IPS-15b (cell line): ENCODE measurements around the gene RAB37.

ENCODE experiments used
- H3K27me3 ChIP-seq: one replicate; pipeline ENCODE4 v1.6.1; 2013; ENCODE audit warnings: low read length; ENCODE audit not compliant: control insufficient read depth, insufficient read depth
- H3K36me3 ChIP-seq: one replicate; pipeline ENCODE4 v1.6.1; 2013; ENCODE audit warnings: low read length; ENCODE audit not compliant: control insufficient read depth, insufficient read depth
- H3K4me1 ChIP-seq: one replicate; pipeline ENCODE4 v1.6.1; 2013; ENCODE audit warnings: mild to moderate bottlenecking, low read length; ENCODE audit not compliant: control insufficient read depth, insufficient read depth
- H3K4me3 ChIP-seq: one replicate; pipeline ENCODE4 v1.5.1; 2013; ENCODE audit warnings: low read depth, low read length
- H3K9ac ChIP-seq: one replicate; pipeline ENCODE4 v1.6.1; 2013; ENCODE audit warnings: low read depth, mild to moderate bottlenecking, low read length
- H3K9me3 ChIP-seq: one replicate; pipeline ENCODE4 v1.6.1; 2013; ENCODE audit warnings: mild to moderate bottlenecking, low read length; ENCODE audit not compliant: control insufficient read depth, insufficient read depth

Gene RAB37

DNA sequence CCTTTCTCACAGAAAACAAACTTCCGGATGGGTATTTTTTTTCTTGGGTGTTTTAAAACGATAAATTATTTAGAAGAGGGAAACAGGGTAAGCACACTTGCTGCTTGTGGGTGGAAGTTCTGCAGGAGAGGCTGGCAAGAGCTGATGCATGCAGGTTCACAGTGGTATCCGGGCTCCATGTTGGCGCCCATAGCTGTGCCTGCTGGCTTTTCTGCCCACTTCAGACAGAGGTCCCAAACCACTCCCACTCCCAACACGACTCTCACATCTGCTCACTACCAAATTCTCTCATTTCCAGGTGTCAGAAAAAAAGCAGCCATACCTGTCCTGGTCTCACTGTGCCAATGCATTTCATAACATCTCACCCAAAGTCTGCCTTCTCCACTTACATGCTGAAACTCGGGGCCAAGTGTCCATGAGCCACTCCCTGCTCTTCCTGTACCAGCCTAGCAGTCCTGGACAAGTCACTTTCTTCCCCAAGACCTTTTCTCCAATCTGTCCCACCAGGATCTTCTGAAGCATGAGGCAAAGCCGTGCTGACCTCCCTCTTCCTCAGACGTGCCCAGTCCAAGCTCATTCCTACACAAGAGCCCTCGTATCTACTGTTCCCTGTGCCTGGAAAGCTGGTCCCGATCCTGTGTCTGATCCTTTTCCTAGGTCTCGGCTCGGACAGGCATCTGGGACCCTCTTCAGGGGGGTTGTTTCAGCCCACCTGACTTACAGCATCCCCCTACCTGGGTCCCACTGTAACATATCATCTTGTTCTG is 25.8 kb upstream of the RAB37 start:
- Histone ChIP-seq H3K27me3 (no peaks in the 10 kb centered on the region), H3K36me3 (no peaks in the 10 kb centered on the region), H3K9me3 (no peaks in the 10 kb centered on the region), H3K4me3 (no peak overlapping the region), H3K9ac (no peak overlapping the region), H3K4me1 (no peaks in the 10 kb centered on the region)

DNA sequence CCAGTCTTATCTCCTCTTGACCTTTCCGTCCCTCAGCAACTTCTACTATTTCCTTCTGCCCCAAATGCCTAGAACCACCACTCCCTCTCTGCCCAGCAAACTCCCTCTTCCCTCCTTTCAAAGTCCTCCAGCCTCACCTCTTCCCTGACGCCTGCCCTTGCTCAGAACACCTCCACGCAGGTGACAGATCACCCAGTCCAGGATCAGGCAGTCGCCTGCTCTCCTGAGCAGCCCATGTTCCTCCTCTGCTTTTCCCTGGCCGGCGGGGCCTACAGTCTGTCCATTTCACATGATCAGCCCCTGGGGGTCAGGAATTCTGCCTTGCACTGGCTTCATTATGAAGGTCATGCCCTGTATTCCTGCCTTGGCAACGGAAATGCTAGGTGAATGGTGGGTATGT is 24.8 kb upstream of the RAB37 start:
- Histone ChIP-seq H3K9ac (no peak overlapping the region), H3K36me3 (no peaks in the 10 kb centered on the region), H3K9me3 (no peaks in the 10 kb centered on the region), H3K27me3 (no peaks in the 10 kb centered on the region), H3K4me1 (no peaks in the 10 kb centered on the region), H3K4me3 (no peak overlapping the region)

DNA sequence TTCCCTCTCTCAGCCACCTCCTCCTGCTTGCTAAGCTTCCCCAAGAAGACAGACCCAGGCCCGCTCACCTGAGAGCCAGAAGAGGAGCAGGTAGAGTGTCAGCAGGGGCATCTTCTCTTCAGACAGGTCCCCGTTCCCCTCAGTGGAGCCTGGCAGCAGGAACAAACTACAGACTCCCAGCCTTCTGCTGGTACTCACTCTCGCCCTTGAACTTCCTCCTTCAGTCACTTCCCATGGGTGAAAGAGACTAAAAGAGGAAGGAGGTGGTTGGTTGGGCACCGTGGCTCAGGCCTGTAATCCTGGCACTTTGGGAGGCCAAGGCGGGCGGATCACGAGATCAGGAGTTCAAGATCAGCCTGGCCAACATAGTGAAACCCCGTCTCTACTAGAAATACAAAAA is 24.3 kb upstream of the RAB37 start, which contains the start of gene CD300LF:
Gene CD300LF, minus strand, starts transcription at position 168 of the 400 bp plus-strand sequence. Its CDS starts 57 bp downstream, at position 111.
- H3K36me3 ChIP-seq, result no peaks in the 10 kb centered on the region
- no peaks in the 10 kb centered on the region for H3K9me3 ChIP-seq
- no peaks in the 10 kb centered on the region for H3K4me1 ChIP-seq
- no peaks in the 10 kb centered on the region for H3K27me3 ChIP-seq
- no peak within 1 kb of the TSS for H3K4me3 ChIP-seq
- no peak within 1 kb of the TSS for H3K9ac ChIP-seq

DNA sequence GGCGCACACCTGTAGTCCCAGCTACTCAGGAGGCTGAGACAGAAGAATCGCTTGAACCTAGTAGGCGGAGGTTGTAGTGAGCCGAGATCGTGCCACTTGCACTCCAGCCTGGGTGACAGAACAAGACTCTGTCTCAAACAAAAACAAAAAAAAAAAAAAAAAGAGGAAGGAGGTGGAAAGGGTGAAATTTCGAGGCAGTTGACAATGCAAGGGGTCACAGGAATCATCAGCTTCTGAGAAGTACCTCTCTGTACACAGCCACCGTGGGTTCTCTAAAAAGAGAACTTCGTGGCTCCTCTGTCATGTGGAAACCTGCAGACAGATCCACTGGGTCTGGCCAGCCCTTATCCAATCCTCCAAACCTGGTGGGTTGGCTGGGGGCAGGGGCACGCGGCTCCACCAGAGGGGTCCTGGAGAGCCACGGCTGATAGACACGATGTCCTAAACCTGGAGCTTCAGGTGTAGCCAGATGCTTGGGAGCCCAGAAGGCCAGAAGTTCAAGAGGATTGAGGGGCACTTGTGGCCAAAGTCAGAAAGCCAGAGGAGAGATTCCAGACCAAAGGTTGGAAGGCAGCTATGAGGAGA is 23.8 kb upstream of the RAB37 start:
- Histone ChIP-seq H3K4me3 (no peak overlapping the region), H3K9me3 (no peaks in the 10 kb centered on the region), H3K9ac (no peak overlapping the region), H3K36me3 (no peaks in the 10 kb centered on the region), H3K4me1 (no peaks in the 10 kb centered on the region), H3K27me3 (no peaks in the 10 kb centered on the region)

DNA sequence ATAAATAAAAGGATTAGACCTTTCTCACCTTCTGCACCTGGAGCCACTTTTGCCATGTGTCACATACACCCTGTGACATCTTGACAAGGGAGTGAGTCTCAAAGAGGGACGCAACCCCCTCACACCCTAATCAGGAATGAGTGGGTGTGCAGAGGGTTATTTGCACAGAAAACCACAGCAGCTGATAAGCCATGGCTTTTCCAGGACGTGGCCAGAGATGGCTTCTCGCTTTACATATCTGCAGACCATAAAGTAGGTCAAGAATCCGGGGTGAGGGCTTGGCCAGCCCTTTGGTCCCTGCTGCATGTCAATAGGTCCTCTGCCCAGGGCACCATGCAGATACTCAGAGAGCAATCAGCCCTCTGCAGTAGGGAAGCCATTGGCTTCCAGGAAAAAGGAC is 21.9 kb upstream of the RAB37 start:
- Histone ChIP-seq H3K27me3 (no peaks in the 10 kb centered on the region), H3K4me1 (no peaks in the 10 kb centered on the region), H3K4me3 (no peak overlapping the region), H3K9ac (no peak overlapping the region), H3K9me3 (no peaks in the 10 kb centered on the region), H3K36me3 (no peaks in the 10 kb centered on the region)

DNA sequence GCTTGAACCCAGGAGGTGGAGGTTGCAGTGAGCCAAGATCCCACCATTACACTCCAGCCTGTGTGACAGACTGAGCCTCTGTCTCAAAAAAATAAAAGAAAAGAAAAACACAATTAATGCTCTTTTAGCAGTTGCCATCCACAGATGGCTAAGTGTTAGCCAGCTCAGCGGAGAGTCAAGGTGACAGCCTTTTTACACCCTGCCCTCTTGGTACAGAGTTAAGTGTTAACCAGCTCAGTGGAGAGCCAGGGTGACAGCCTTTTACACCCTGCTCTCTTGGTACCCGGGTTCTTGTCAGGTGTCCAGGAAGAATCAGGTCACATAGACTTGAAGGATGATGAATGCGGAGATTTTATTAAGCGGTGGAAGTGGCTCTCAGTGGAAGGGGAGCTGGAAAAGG is 16.6 kb upstream of the RAB37 start:
- Histone ChIP-seq H3K27me3 (no peaks in the 10 kb centered on the region), H3K9me3 (no peaks in the 10 kb centered on the region), H3K9ac (no peak overlapping the region), H3K4me1 (no peaks in the 10 kb centered on the region), H3K4me3 (no peak overlapping the region), H3K36me3 (no peaks in the 10 kb centered on the region)

DNA sequence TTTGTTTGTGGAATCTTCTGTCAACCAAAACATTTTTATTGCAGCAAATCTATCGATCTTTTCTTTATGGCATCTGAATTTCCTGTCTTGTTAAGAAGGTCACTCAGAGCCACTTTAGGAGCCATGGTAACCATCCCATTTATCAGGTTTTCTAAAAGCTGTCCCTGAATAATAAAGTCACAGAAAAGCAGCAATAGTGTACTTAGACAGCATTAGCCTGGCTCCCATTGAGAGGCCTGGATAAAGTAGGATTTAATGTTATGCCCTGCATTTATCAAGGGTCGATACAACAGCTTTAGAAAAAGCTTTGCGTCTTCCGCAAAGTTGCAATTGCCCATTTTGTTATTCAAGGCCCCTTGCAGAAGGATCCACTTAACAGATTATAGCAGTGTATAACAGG is 14.3 kb upstream of the RAB37 start:
- H3K9me3 ChIP-seq, result no peaks in the 10 kb centered on the region
- H3K4me1 ChIP-seq, result no peaks in the 10 kb centered on the region
- no peaks in the 10 kb centered on the region for H3K36me3 ChIP-seq
- H3K27me3 ChIP-seq, result no peaks in the 10 kb centered on the region
- H3K9ac ChIP-seq, result no peak overlapping the region
- no peak overlapping the region for H3K4me3 ChIP-seq

DNA sequence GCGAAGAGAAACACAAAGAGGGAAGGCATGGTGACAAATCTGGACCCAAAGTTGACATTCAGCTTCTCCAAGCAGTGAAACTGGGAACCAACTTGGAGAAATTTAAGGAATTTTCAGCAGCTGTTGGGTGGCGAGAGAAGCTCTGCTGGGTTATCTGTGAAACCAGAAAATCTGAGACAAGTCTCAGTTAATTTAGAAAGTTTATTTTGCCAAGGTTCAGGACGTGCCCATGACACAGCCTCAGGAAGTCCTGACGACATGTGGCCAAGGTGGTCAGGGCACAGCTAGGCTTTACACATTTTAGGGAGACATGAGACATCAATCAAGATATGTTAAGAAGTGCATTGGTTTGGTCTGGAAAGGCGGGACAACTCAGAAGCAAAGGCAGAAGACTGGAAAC is 13.2 kb upstream of the RAB37 start:
- H3K4me3 ChIP-seq, result no peak overlapping the region
- H3K9ac ChIP-seq, result no peak overlapping the region
- H3K27me3 ChIP-seq, result no peaks in the 10 kb centered on the region
- H3K36me3 ChIP-seq, result no peaks in the 10 kb centered on the region
- no peaks in the 10 kb centered on the region for H3K9me3 ChIP-seq
- H3K4me1 ChIP-seq, result no peaks in the 10 kb centered on the region

DNA sequence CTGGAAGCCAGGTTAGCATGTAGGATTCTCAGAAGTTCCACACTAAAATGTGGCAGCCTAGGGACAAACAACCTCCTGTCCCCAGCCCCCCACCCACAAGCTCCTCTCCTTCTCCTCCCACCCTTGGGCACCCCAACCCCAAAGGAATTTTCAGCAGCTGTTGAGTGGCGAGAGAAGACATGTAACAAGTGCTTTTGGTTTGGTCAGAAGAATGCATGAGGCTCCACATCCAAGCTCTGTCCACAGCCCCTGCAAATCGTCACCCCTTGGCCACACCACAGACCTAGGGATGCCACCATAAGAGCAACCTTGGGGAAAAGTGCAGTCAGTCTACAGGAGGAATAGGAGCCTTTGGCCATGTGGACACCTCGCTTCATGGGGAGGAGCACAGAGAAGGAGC is 11.9 kb upstream of the RAB37 start:
- no peaks in the 10 kb centered on the region for H3K4me1 ChIP-seq
- no peaks in the 10 kb centered on the region for H3K9me3 ChIP-seq
- no peaks in the 10 kb centered on the region for H3K36me3 ChIP-seq
- no peak overlapping the region for H3K4me3 ChIP-seq
- no peak overlapping the region for H3K9ac ChIP-seq
- H3K27me3 ChIP-seq, result no peaks in the 10 kb centered on the region

DNA sequence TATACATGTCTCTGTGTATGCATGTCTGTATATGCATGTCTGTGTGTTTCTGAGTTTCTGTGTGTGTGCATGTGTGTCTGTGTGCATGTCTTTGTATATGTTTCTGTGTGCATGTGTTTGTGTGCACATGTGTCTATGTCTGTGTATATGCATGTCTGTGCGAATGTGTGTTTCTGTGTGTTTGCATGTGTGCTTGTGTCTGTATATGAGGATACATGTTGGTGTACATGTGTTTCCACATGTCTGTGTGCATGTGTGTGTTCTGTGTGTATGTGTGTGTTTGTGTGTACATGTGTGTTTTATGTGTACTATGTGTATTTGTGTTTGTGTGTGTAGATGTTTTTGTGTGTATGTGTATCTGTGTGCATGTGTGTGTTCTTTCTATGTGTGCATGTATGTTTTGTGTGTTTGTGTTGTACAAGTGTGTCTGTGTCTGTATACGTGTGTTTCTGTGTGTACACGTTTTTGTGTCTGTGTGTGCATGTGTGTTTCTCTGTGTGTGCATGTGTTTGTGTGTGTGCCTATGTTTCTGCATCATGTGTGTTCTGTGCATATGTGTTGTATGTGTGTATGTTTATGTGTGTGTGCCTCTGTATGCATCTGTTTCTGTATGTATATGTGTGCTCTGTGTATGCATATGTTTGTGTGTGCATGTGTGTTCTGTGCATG is 8.9 kb upstream of the RAB37 start:
- H3K9me3 ChIP-seq, result no peaks in the 10 kb centered on the region
- no peak overlapping the region for H3K9ac ChIP-seq
- no peak overlapping the region for H3K4me3 ChIP-seq
- no peaks in the 10 kb centered on the region for H3K4me1 ChIP-seq
- peaks cover 1% of the 10 kb centered on the region for H3K27me3 ChIP-seq
- no peaks in the 10 kb centered on the region for H3K36me3 ChIP-seq

DNA sequence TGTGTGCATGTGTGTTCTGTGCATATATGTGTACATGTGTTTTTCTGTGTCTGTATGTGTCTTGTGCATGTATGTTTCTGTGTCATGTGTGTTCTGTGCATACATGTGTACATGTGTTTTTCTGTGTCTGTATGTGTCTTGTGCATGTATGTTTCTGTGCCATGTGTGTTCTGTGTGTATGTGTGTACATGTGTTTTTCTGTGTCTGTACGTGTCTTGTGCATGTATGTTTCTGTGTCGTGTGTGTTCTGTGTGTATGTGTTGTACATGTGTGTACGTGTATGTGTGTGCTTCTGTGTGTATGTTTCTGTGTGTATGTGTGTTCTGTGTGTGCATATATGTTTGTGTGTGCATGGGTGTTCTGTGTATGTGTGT is 8.4 kb upstream of the RAB37 start:
- Histone ChIP-seq H3K27me3 (peaks cover 4% of the 10 kb centered on the region), H3K9me3 (no peaks in the 10 kb centered on the region), H3K36me3 (no peaks in the 10 kb centered on the region), H3K4me3 (no peak overlapping the region), H3K4me1 (no peaks in the 10 kb centered on the region), H3K9ac (no peak overlapping the region)

DNA sequence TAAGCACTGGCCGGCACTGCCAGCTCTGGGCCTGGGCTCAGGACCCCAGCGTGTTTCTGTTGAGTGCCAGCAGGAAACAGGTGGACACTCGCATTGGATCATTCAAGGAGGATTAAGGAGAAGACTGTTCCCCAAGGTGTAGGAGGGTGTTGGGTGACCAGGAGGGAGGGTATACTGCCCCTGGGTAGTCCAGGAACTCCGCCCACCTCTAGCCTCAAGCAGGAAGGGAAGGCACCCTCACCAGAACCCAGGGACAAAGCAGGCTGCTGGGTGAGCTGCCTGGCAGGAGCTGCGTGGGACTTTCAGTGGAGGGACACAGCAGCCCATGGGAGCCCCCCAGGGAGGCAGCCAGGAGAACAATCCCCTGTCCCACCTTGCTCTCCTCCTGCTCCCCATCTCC is 7.7 kb upstream of the RAB37 start:
- H3K27me3 ChIP-seq, result peaks cover 7% of the 10 kb centered on the region
- no peak overlapping the region for H3K9ac ChIP-seq
- no peaks in the 10 kb centered on the region for H3K4me1 ChIP-seq
- H3K4me3 ChIP-seq, result no peak overlapping the region
- no peaks in the 10 kb centered on the region for H3K9me3 ChIP-seq
- H3K36me3 ChIP-seq, result no peaks in the 10 kb centered on the region
